ENCODE measurements around the gene SLC2A13.
"Not testable (repeated sequence)": the region's sequence is repeated elsewhere in the genome, so short reads cannot be mapped to it uniquely, and the experiment has no call there.

The SLC2A13 gene

GRCh38 chr12:39763890-39764169 is 342.1 kb downstream of the SLC2A13 start:
- no peaks in the 10 kb centered on the region for H3K27me3 ChIP-seq (ENCODE audit: control insufficient read depth, insufficient read depth, low read length)
- H3K9me3 ChIP-seq (ENCODE audit: control insufficient read depth, low read depth, low read length): no peaks in the 10 kb centered on the region
- H3K36me3 ChIP-seq (ENCODE audit: control insufficient read depth, low read depth, low read length): no peaks in the 10 kb centered on the region
- H3K9ac ChIP-seq (ENCODE audit: low read length): no peak overlapping the region
- H3K27ac ChIP-seq (ENCODE audit: low read length): peak overlapping the region; percentile 15
- H3K4me3 ChIP-seq (ENCODE audit: low read length): no peak overlapping the region
- peaks cover 18% of the 10 kb centered on the region for H3K4me1 ChIP-seq (ENCODE audit: control insufficient read depth, low read depth, low read length)

DNA sequence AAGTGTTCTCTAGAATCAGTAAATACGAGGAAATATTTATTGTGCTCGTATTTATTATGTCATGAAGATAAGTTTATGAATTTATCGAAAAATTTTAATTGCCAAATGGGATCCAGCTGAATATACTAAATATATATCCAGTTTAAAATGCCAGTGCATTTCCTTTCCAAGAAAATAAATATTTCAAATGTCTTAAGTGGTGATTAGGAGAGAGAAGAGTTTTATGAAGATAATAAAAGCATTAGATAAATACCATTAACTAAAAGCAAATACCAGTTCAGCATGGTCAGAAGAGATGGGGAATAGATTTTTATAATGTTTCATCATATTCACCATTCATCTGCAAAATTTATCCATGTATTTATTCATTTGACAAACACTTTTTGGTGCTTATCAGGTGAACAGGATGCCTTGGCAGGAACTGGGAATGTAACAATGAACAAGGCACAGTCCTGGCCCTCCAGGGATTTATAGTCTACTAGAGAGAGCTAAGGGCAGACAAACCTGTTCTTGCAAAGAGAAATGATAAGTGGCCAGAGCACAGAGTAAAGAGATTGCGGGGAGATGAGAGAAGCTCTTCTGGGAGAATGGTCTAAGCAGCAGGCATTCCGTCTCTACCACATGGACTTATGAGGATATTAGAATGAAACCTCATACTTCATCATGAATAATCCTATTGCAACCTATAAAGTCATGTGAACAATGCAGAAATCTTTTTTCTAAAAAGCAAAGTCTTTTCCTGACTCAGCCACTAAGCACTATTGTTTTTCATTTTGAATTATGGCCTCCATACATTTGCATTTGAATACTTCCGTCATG is 342.6 kb downstream of the SLC2A13 start:
- peak overlapping the region; percentile 15 for H3K27ac ChIP-seq (ENCODE audit: low read length)
- no peaks in the 10 kb centered on the region for H3K36me3 ChIP-seq (ENCODE audit: control insufficient read depth, low read depth, low read length)
- H3K4me1 ChIP-seq (ENCODE audit: control insufficient read depth, low read depth, low read length): peaks cover 18% of the 10 kb centered on the region
- no peaks in the 10 kb centered on the region for H3K27me3 ChIP-seq (ENCODE audit: control insufficient read depth, insufficient read depth, low read length)
- H3K9me3 ChIP-seq (ENCODE audit: control insufficient read depth, low read depth, low read length): no peaks in the 10 kb centered on the region
- H3K4me3 ChIP-seq (ENCODE audit: low read length): no peak overlapping the region
- H3K9ac ChIP-seq (ENCODE audit: low read length): no peak overlapping the region

- Histone ChIP-seq H3K4me1 (ENCODE audit: control insufficient read depth, low read depth, low read length) (peaks cover 21% of the 10 kb centered on the region), H3K4me3 (ENCODE audit: low read length) (no peak overlapping the region), H3K27me3 (ENCODE audit: control insufficient read depth, insufficient read depth, low read length) (no peaks in the 10 kb centered on the region), H3K27ac (ENCODE audit: low read length) (no peak overlapping the region), H3K9ac (ENCODE audit: low read length) (no peak overlapping the region), H3K9me3 (ENCODE audit: control insufficient read depth, low read depth, low read length) (peaks cover 3% of the 10 kb centered on the region), H3K36me3 (ENCODE audit: control insufficient read depth, low read depth, low read length) (no peaks in the 10 kb centered on the region)
Observed at GRCh38 chr12:39755478-39755877, 350.4 kb downstream of the SLC2A13 start.

GRCh38 chr12:39752482-39753137 is 353.3 kb downstream of the SLC2A13 start:
- Histone ChIP-seq H3K9me3 (ENCODE audit: control insufficient read depth, low read depth, low read length) (peaks cover 3% of the 10 kb centered on the region), H3K27me3 (ENCODE audit: control insufficient read depth, insufficient read depth, low read length) (no peaks in the 10 kb centered on the region), H3K9ac (ENCODE audit: low read length) (peak overlapping the region; percentile 36), H3K4me3 (ENCODE audit: low read length) (peak overlapping the region; percentile 40), H3K36me3 (ENCODE audit: control insufficient read depth, low read depth, low read length) (no peaks in the 10 kb centered on the region), H3K27ac (ENCODE audit: low read length) (peak overlapping the region; percentile 89), H3K4me1 (ENCODE audit: control insufficient read depth, low read depth, low read length) (peaks cover 21% of the 10 kb centered on the region)

DNA sequence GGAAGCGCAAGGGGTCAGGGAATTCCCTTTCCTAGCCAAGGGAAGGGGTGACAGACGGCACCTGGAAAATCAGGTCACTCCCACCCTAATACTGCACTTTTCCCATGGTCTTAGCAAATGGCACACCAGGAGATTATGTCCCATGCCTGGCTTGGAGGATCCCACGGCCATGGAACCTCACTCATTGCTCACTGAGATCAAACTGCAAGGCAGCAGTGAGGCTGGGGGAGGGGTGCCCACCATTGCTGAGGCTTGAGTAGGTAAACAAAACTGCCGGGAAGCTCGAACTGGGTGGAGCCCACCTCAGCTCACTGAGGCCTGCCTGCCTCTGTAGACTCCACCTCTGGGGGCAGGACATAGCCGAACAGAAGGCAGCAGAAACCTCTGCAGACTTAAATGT is 359.7 kb downstream of the SLC2A13 start:
- H3K4me3 ChIP-seq (ENCODE audit: low read length); H3K9me3 ChIP-seq (ENCODE audit: control insufficient read depth, low read depth, low read length); H3K9ac ChIP-seq (ENCODE audit: low read length); H3K27me3 ChIP-seq (ENCODE audit: control insufficient read depth, insufficient read depth, low read length); H3K4me1 ChIP-seq (ENCODE audit: control insufficient read depth, low read depth, low read length); H3K36me3 ChIP-seq (ENCODE audit: control insufficient read depth, low read depth, low read length); H3K27ac ChIP-seq (ENCODE audit: low read length): not testable (repeated sequence)

- Histone ChIP-seq H3K36me3 (ENCODE audit: control insufficient read depth, low read depth, low read length) (no peaks in the 10 kb centered on the region), H3K4me3 (ENCODE audit: low read length) (no peak overlapping the region)
Observed at GRCh38 chr12:39743655-39744054, 362.2 kb downstream of the SLC2A13 start.

DNA sequence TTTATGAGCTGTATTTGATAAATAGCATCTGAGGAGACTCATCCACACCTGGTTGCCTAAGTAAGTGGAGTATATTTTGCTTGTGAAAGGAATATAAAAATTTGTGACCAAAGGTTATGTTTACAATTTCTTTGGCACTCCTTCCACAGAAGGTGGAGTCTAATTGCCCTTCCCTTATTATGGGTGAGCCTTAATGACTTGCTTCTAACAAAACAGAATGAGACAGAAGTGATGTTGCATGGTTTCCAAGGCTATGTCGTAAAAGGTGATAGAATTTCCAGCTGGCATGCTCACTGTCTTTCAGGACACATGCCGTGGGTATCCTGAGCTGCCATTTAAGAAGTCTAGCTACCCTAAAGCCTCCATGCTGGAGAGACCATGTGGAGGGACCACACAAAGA is 369.5 kb downstream of the SLC2A13 start:
- H3K9me3 ChIP-seq (ENCODE audit: control insufficient read depth, low read depth, low read length): peaks cover 11% of the 10 kb centered on the region
- H3K9ac ChIP-seq (ENCODE audit: low read length): no peak overlapping the region
- H3K4me1 ChIP-seq (ENCODE audit: control insufficient read depth, low read depth, low read length): no peaks in the 10 kb centered on the region
- no peaks in the 10 kb centered on the region for H3K36me3 ChIP-seq (ENCODE audit: control insufficient read depth, low read depth, low read length)
- no peak overlapping the region for H3K4me3 ChIP-seq (ENCODE audit: low read length)
- no peak overlapping the region for H3K27ac ChIP-seq (ENCODE audit: low read length)
- no peaks in the 10 kb centered on the region for H3K27me3 ChIP-seq (ENCODE audit: control insufficient read depth, insufficient read depth, low read length)

More at GRCh38 chr12:39743655-39744054, 362.2 kb downstream of the SLC2A13 start:
- H3K27me3 ChIP-seq (ENCODE audit: control insufficient read depth, insufficient read depth, low read length): no peaks in the 10 kb centered on the region
- H3K4me1 ChIP-seq (ENCODE audit: control insufficient read depth, low read depth, low read length): no peaks in the 10 kb centered on the region
- H3K9ac ChIP-seq (ENCODE audit: low read length): no peak overlapping the region
- H3K27ac ChIP-seq (ENCODE audit: low read length): no peak overlapping the region
- peaks cover 6% of the 10 kb centered on the region for H3K9me3 ChIP-seq (ENCODE audit: control insufficient read depth, low read depth, low read length)

GRCh38 chr12:39723831-39724230 is 382.1 kb downstream of the SLC2A13 start:
- no peaks in the 10 kb centered on the region for H3K36me3 ChIP-seq (ENCODE audit: control insufficient read depth, low read depth, low read length)
- H3K9me3 ChIP-seq (ENCODE audit: control insufficient read depth, low read depth, low read length): no peaks in the 10 kb centered on the region
- no peak overlapping the region for H3K9ac ChIP-seq (ENCODE audit: low read length)
- no peaks in the 10 kb centered on the region for H3K27me3 ChIP-seq (ENCODE audit: control insufficient read depth, insufficient read depth, low read length)
- no peak overlapping the region for H3K4me3 ChIP-seq (ENCODE audit: low read length)
- no peaks in the 10 kb centered on the region for H3K4me1 ChIP-seq (ENCODE audit: control insufficient read depth, low read depth, low read length)
- H3K27ac ChIP-seq (ENCODE audit: low read length): no peak overlapping the region

DNA sequence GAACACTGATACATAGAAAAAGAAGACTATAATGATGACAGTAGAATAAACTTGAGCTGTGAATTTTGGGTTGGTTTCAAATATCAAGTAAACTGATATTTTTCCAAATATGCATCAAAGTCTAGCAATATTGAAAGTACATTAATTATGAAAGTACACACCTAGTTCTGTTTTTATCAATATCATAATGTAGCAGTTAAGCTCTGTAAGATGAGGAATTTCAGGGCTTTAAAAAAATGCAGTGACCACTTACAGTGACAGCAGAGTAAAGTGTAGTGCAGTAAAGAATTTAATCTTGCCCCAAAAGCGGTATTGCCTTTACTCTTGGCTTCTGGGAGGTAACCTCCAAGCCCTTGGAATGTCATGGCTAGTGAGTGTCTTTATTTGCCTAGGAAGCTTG is 383.4 kb downstream of the SLC2A13 start:
- H3K27ac ChIP-seq (ENCODE audit: low read length): no peak overlapping the region
- no peak overlapping the region for H3K4me3 ChIP-seq (ENCODE audit: low read length)
- no peaks in the 10 kb centered on the region for H3K27me3 ChIP-seq (ENCODE audit: control insufficient read depth, insufficient read depth, low read length)
- no peaks in the 10 kb centered on the region for H3K4me1 ChIP-seq (ENCODE audit: control insufficient read depth, low read depth, low read length)
- no peak overlapping the region for H3K9ac ChIP-seq (ENCODE audit: low read length)
- no peaks in the 10 kb centered on the region for H3K36me3 ChIP-seq (ENCODE audit: control insufficient read depth, low read depth, low read length)
- no peaks in the 10 kb centered on the region for H3K9me3 ChIP-seq (ENCODE audit: control insufficient read depth, low read depth, low read length)

DNA sequence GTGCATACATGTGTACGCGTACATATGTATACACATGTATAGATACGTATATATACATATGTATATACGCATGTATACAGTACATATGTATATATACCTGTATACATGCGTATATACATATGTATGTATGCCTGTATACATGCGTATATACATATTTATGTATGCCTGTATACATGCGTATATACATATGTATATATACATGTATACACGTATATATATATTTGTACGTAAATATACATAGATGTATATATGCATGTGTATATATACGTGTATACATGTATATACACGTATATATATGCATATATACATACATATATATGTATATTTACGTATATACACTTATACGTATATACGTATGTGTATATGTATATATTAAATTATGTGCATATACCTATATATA is 392.3 kb downstream of the SLC2A13 start:
- Histone ChIP-seq H3K9ac (ENCODE audit: low read length) (no peak overlapping the region), H3K4me1 (ENCODE audit: control insufficient read depth, low read depth, low read length) (no peaks in the 10 kb centered on the region), H3K4me3 (ENCODE audit: low read length) (no peak overlapping the region), H3K9me3 (ENCODE audit: control insufficient read depth, low read depth, low read length) (no peaks in the 10 kb centered on the region), H3K36me3 (ENCODE audit: control insufficient read depth, low read depth, low read length) (no peaks in the 10 kb centered on the region), H3K27me3 (ENCODE audit: control insufficient read depth, insufficient read depth, low read length) (no peaks in the 10 kb centered on the region), H3K27ac (ENCODE audit: low read length) (no peak overlapping the region)

DNA sequence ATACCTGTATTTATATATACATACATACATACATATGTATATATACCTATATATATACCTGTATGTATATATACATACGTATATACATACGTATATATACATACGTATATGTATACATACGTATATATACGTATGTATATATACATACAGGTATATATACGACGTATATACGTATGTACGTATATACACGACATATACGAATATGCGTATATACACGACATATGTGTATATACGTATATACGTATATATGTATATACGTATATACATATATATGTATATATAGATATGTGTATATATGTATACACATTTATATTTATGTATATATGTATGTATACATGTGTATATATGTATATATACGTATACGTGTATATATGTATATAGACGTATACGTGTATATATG is 393.5 kb downstream of the SLC2A13 start:
- H3K27ac ChIP-seq (ENCODE audit: low read length): no peak overlapping the region
- no peaks in the 10 kb centered on the region for H3K4me1 ChIP-seq (ENCODE audit: control insufficient read depth, low read depth, low read length)
- no peak overlapping the region for H3K4me3 ChIP-seq (ENCODE audit: low read length)
- H3K9me3 ChIP-seq (ENCODE audit: control insufficient read depth, low read depth, low read length): no peaks in the 10 kb centered on the region
- no peaks in the 10 kb centered on the region for H3K36me3 ChIP-seq (ENCODE audit: control insufficient read depth, low read depth, low read length)
- H3K27me3 ChIP-seq (ENCODE audit: control insufficient read depth, insufficient read depth, low read length): no peaks in the 10 kb centered on the region
- H3K9ac ChIP-seq (ENCODE audit: low read length): no peak overlapping the region
